Omental fat pad (tissue), 4 donors: Measurements from ENCODE around the gene ACTR10. TPM values are rescaled to one million over a fixed set of nuclear protein-coding genes. Genes with fewer than 3 reads are reported as not detected.

ENCODE experiments used
- ATAC-seq: fragments of 150-250 bp; one replicate; pipeline ENCODE4 v1.9.1; 2016; ENCODE audit warnings: mild to moderate bottlenecking, moderate library complexity; ENCODE audit not compliant: low FRiP score
- DNase-seq: peaks from one replicate; pipeline ENCODE4 v3.0.0-alpha.2; 2019; ENCODE audit warnings: low spot score
- CTCF ChIP-seq, 3 donors: fragments of 450-650 bp; IDR thresholded peaks; one replicate each; pipeline ENCODE4 v1.5.1; 2016 to 2017; ENCODE audit warnings: antibody characterized with exemption in 3 of 3, mild to moderate bottlenecking in 3 of 3, moderate library complexity in 2 of 3
- total RNA-seq, 4 donors: library from RNA; depleted of rRNA; stranded (reverse); fragments of >200 nt; gene quantifications; one replicate each; pipeline ENCODE4 v1.1.0, GENCODE V29; 2016

The ACTR10 gene
- total RNA-seq = 10 to 100 TPM; 37.7 to 71.4 (median 53.7) TPM

- ATAC-seq = peak; percentile 97
Observed at GRCh38 chr14:58199726-58200479, at the start of gene ACTR10. ACTR10 (plus strand) TSS chr14:58200149; CDS start chr14:58200218, 69 bp downstream.

GRCh38 chr14:58150243-58150805 is 49.6 kb upstream of the ACTR10 start:
- TF ChIP-seq CTCF (IDR thresholded peaks at IDR 0.05) = no peak
- DNase-seq (no peak), ATAC-seq (no peak)

More at GRCh38 chr14:58199726-58200479, at the start of gene ACTR10:
- peak; percentile 49 for DNase-seq
- no peak for TF ChIP-seq CTCF (IDR thresholded peaks at IDR 0.05)

GRCh38 chr14:58151133-58152013 is 48.6 kb upstream of the ACTR10 start:
- no peak for DNase-seq
- TF ChIP-seq CTCF (IDR thresholded peaks at IDR 0.05) = no peak
- ATAC-seq = peak; percentile 74

GRCh38 chr14:58152014-58152857 is 47.7 kb upstream of the ACTR10 start, which contains the start of gene ARMH4:
ARMH4 (minus strand) TSS chr14:58152213; CDS start chr14:58139358, 12,855 bp downstream.
- ATAC-seq (peak; percentile 98), DNase-seq (peak; percentile 28)
- no peak for TF ChIP-seq CTCF (IDR thresholded peaks at IDR 0.05)

- DNase-seq = no peak
- no peak for TF ChIP-seq CTCF (IDR thresholded peaks at IDR 0.05)
- no peak for ATAC-seq
Observed at GRCh38 chr14:58160561-58160960, 39.4 kb upstream of the ACTR10 start.
